HepG2 (cell line): Measurements from ENCODE around the gene JADE3.

Source experiments
- HES4 ChIP-seq: sonication (generic); formaldehyde crosslinking; IDR thresholded peaks from 2 replicates; pipeline ENCODE4 v1.9.0; 2021; ENCODE audit warnings: mild to moderate bottlenecking, missing genetic modification reagents, borderline replicate concordance
- TF ChIP-seq, protein P1 (sequence below): IDR thresholded peaks from 2 replicates; pipeline ENCODE4 v1.6.1; 2016; ENCODE audit warnings: missing compliant biosample characterization, missing genetic modification reagents, borderline replicate concordance

- TF ChIP-seq HES4 (CRISPR knock-in tag): no peak
- TF ChIP-seq, protein P1, sequence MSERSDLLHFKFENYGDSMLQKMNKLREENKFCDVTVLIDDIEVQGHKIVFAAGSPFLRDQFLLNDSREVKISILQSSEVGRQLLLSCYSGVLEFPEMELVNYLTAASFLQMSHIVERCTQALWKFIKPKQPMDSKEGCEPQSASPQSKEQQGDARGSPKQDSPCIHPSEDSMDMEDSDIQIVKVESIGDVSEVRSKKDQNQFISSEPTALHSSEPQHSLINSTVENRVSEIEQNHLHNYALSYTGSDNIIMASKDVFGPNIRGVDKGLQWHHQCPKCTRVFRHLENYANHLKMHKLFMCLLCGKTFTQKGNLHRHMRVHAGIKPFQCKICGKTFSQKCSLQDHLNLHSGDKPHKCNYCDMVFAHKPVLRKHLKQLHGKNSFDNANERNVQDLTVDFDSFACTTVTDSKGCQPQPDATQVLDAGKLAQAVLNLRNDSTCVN: no peak
Measured at GRCh38 chrX:46954716-46955115, 42.5 kb downstream of the JADE3 start.
